Inferior parietal cortex (tissue), 1 donor: ENCODE results near the gene IL21R.
"Not testable (repeated sequence)": the region's sequence is repeated elsewhere in the genome, so short reads cannot be mapped to it uniquely, and the experiment has no call there.

Experiments used
- DNase-seq: peaks from one replicate; pipeline ENCODE4 v3.0.0-alpha.2; 2016; ENCODE audit errors: extremely low spot score

Gene IL21R

GRCh38 chr16:27400751-27401620 lies 988 bp upstream of the IL21R start:
- no peak for DNase-seq

GRCh38 chr16:27402569-27402963 lies 592 bp downstream of the IL21R start:
- no peak for DNase-seq

GRCh38 chr16:27402964-27403600 lies 1.1 kb downstream of the IL21R start:
- DNase-seq: no peak

- DNase-seq: no peak
Observed at GRCh38 chr16:27403601-27403992, 1.6 kb downstream of the IL21R start.

DNA sequence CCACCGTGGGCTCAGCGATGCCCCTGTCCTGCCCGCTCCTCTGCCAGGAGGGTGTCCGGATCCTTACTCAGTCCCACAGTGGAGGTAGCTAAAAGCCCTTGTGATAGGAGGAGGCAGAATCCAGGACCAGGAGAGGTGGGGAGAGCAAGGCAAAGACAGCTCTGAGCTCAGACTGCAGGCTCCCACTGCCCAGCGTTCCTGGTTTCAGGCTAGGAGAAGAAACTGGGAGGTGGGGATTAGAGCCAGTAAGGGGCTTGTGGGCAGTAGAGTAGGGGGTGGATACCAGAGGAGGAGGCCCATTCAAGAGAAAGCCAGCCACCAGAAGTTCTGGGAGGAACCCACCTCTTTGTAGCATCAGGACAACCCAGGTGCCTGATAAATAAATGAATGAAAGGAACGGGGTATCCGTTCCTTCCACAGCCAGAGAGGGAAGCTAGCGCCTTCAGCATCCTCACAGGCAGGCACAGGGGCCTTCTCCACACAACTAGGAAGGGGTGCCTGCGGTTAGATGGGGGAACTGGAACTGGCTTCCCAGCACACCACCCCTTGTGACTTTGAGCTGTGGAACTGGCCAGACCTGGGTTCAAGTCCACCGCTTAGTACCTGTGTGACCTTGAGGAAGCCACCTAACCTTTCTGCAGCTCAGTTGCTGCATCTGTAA lies 2.3 kb downstream of the IL21R start:
- DNase-seq: no peak

GRCh38 chr16:27405546-27406451 lies 3.8 kb downstream of the IL21R start:
- no peak for DNase-seq

DNA sequence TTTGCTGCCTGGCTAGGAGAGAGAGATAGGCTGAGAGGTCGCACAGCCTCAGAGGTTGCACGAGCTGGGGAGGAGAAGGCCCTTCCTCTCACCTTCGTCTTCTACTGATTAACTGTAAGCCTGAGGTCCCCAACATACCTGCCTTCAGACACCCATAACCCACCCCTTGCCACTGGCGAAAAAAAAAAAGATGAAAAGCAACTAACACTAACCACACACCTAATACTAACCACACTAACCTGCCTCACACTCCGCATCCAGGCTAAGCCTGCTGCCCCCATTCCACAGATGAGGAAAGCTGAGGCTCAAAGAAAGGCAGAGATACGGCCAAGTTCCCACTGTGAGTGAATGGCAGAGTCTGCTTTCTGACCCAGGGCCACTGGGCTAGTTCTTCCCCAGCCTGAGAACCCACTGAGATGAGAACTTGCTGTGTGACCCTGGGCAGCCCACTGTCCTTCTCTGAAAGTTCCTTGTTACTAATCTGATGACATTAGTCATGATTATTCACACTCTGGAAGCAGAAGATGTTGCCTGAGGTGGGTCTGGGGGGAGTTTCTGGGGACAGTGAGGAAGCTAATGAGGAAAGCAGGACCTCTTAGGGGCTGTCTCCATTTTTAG lies 4.6 kb downstream of the IL21R start:
- no peak for DNase-seq

DNA sequence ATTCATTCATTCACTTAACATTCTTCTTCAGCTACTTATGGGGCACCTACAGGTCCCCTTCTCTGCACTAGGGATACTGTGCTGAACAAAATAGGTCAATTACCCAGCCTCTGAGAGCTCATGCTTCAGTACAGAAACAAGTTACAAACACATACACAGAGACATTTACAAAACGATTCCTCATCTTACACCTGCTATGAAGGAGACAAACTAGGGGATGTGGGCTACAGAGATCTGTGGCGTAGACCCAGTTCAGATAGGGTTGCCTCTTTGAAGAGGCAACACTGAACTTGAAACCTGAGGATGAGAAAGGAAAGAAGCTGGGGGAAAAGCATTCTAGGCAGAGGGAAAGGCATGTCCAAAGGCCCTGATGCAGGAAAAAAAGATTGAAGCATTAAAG lies 5.2 kb downstream of the IL21R start:
- no peak for DNase-seq

GRCh38 chr16:27408012-27408601 lies 6.1 kb downstream of the IL21R start:
- no peak for DNase-seq

DNA sequence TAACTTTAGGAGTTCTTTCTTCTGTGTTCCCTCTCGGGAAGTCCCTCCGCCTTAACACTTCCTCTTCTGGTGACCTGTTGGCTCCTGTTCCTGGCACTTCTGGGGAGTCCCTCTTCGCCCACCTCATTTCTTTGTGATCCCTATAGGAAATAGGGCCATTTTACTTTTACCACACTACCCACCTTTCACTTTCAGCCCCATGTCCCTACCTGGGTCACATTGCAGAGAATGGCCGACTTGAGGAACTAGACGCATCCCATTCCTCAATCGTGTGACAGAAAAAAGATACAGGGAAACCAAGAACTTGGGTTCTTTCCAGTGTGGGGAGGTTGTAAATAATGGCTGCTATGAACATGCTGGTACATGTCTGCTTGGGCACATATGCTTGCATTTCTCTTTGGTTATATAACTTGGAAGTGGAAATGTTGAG lies 6.6 kb downstream of the IL21R start:
- no peak for DNase-seq

DNA sequence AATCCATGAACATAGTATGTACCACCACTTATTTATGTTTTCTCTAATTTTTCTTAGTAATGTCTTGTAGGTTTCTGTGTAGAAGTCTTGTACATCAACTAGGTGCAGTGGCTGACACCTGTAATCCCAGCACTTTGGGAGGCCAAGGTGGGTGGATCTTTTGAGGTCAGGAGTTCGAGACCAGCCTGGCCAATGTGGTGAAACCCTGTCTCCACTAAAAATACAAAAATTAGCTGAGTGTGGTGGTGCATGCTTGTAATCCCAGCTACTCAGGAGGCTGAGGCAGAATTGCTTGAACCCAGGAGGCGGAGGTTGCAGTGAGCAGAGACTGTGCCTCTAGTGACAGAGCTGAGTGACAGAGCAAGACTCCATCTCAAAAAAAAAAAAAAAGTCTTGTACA lies 8.0 kb downstream of the IL21R start:
- DNase-seq: not testable (repeated sequence)

DNA sequence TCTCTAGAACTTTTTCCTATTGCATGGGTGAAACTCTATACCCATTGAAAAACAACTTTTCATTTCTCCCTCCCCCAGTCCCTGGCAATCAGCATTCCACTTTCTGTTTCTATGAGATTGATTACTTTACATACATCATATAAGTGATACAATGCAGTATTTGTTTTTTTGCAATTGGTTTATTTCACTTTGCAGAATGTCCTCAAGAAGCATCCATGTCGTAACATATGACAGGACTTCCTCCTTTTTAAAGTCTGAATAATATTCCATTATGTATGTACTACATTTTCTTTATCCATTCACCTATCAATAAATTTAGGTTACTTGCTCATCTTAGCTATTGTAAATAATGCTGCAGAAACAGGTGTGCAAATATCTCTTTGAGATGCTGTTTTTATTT lies 8.8 kb downstream of the IL21R start:
- DNase-seq: no peak

- DNase-seq: no peak
Observed at GRCh38 chr16:27413956-27414355, 12.0 kb downstream of the IL21R start.

DNA sequence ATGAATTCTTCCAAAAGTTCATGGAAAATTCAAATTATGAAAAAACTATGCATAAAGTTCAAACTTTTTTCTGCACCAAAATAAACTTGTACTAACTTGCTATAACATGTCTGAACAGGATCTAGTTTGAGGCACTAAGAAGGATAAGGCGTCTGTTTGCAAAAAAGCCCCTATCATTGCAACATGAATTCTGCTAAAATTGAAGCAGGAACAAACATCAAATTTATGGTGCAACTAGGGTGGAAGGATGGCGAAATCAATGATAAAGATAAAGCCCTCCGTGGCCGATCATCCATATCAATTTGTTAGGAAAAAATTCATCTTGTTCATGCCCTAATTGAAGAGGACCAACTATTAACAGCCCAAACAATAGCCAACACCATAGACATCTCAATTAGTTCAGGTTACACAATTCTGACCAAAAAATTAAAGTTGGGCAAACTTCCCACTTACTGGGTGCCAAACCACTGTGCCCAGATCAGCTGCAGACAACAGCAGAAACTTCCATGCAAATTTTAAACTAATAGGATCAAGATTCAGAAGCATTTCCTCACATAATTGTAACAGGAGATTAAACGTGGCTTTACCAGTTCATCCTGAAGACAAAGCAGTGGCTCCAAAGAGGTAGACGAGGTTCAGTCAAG lies 12.9 kb downstream of the IL21R start:
- DNase-seq: no peak

DNA sequence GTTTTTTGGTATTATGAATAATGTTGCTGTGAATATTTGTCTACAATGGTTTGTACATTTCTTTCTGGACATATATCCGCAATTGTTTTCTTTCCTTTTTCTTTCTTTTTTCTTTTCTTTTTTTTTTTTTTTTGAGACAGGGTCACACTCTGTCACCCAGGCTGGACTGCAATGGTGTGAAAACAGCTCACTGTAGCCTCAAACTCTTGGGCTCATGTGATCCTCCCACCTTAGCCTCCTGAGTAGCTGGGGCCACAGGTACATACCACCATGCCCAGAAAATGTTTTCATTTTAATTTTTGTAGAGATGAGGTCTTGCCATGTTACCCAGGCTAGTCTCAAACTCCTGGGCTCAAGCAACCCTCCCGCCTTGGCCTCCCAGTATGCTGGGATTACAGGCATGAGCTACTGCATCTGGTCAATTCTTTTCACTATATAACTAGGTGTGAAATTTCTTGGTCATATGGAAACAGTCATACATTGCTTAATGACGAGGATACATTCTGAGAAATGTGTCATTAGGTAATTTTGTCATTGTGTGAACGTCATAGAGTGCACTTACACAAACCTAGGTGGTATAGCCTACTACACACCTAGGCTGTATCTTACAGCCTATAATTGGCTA lies 15.2 kb downstream of the IL21R start:
- no peak for DNase-seq

- no peak for DNase-seq
Observed at GRCh38 chr16:27421961-27422740, 20.2 kb downstream of the IL21R start.

DNA sequence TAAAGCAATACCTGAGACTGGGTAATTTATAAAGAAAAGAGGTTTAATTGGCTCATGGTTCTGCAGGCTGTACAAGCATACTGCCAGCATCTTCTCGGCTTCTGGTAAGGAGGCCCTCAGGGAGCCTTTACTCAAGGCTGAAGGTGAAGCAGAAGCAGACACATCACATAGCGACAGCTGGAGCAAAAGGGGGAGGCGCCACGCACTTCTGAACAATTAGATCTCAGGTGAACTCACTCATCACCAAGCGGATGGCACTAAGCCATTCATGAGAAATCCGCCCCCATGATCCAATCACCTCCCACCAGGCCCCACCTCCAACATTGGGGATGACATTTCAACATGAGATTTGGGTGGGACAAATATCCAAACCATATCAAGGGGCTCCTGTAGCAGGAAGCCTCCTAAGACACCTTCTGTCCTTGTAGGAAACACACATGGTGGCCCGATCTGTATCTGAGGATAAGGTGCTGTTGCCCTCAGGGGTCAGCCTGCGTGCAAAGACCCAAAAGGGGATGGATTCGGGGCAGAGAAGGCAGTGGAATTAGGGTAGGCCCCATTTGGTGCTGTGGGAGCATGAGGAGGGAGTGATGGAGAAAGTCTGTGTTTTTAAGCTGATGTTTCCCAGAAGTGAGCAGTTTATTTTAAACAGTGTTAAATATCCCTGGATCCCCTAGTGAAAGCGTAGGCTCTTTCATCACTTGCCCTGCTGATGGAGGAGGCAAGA lies 23.0 kb downstream of the IL21R start:
- DNase-seq: no peak

DNA sequence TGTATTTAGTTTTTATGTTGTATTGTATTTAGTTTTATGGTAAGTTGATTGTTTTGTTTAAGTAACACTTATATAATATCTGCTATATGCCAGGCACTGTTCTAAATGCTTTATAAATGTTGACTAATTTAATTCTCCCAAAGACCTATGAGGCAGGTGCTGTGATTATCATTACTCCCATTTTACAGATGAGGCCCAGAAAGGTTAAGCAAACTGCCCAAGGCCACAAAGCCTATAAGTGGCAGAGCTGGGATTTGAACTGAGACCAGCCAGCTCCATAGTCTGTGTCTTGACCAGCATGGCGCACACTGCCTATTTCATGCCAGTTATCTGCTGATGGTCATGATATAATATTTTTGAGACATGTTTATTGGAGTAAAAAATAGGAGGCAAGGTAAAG lies 24.0 kb downstream of the IL21R start:
- DNase-seq: no peak
